Neural progenitor cell (in vitro differentiated cells): ENCODE measurements around the gene PRR12. TPM values are rescaled to one million over a fixed set of nuclear protein-coding genes. Genes with fewer than 3 reads are reported as not detected.

ENCODE experiments used
- DNase-seq: peaks from one replicate; pipeline ENCODE4 v3.0.0-alpha.2; 2016; ENCODE audit warnings: low spot score
- H2AFZ ChIP-seq: fragments of 200-600 bp; sonication (generic); replicated peaks from 2 replicates; pipeline ENCODE4 v1.6.1; 2016; ENCODE audit warnings: antibody characterized with exemption
- H3F3A ChIP-seq: fragments of 200-600 bp; sonication (generic); 2 replicates; pipeline ENCODE4 v1.6.1; 2016; ENCODE audit warnings: antibody characterized with exemption, low read depth
- H3K27ac ChIP-seq: fragments of 200-600 bp; sonication (generic); 2 replicates; pipeline ENCODE4 v1.5.1; 2016; ENCODE audit warnings: mild to moderate bottlenecking
- H3K27me3 ChIP-seq: fragments of 200-600 bp; sonication (generic); 2 replicates; pipeline ENCODE4 v1.6.1; 2016; ENCODE audit warnings: mild to moderate bottlenecking, moderate library complexity
- H3K36me3 ChIP-seq: fragments of 200-600 bp; sonication (generic); 2 replicates; pipeline ENCODE4 v1.5.1; 2016
- H3K4me1 ChIP-seq: fragments of 200-600 bp; sonication (generic); 2 replicates; pipeline ENCODE4 v1.6.1; 2016; ENCODE audit warnings: mixed run types
- H3K4me2 ChIP-seq: fragments of 200-600 bp; sonication (generic); 2 replicates; pipeline ENCODE4 v1.6.1; 2016
- H3K4me3 ChIP-seq: fragments of 200-600 bp; sonication (generic); 2 replicates; pipeline ENCODE4 v1.5.1; 2016
- H3K79me2 ChIP-seq: fragments of 200-600 bp; sonication (generic); 2 replicates; pipeline ENCODE4 v1.6.1; 2016; ENCODE audit warnings: low read depth
- H3K9ac ChIP-seq: fragments of 200-600 bp; sonication (generic); 2 replicates; pipeline ENCODE4 v1.6.1; 2016
- H3K9me3 ChIP-seq: fragments of 200-600 bp; sonication (generic); 2 replicates; pipeline ENCODE4 v1.5.1; 2016; ENCODE audit warnings: low read depth
- H4K20me1 ChIP-seq: fragments of 200-600 bp; sonication (generic); 2 replicates; pipeline ENCODE4 v1.6.1; 2016; ENCODE audit warnings: low read depth
- H3K27ac Mint-ChIP-seq: 3 replicates; pipeline ENCODE4 v1.8.0; 2021; ENCODE audit warnings: mixed read lengths
- H3K27me3 Mint-ChIP-seq: 2 replicates; pipeline ENCODE4 v1.8.0; 2022; ENCODE audit warnings: low read depth, mild to moderate bottlenecking, inconsistent platforms, moderate library complexity, mixed read lengths; ENCODE audit not compliant: insufficient read depth
- H3K36me3 Mint-ChIP-seq: 3 replicates; pipeline ENCODE4 v1.8.0; 2021; ENCODE audit warnings: mixed read lengths
- H3K4me1 Mint-ChIP-seq: 3 replicates; pipeline ENCODE4 v1.8.0; 2021; ENCODE audit warnings: mixed read lengths
- H3K4me3 Mint-ChIP-seq: 3 replicates; pipeline ENCODE4 v1.8.0; 2021; ENCODE audit warnings: mild to moderate bottlenecking, moderate library complexity, mixed read lengths
- H3K9me3 Mint-ChIP-seq: 3 replicates; pipeline ENCODE4 v1.8.0; 2020; ENCODE audit warnings: mixed read lengths
- EZH2 ChIP-seq: fragments of 200-600 bp; sonication (generic); IDR thresholded peaks from 2 replicates; pipeline ENCODE4 v1.6.1; 2017; ENCODE audit warnings: antibody characterized with exemption, mild to moderate bottlenecking, moderate library complexity
- EZH2phosphoT487 ChIP-seq: fragments of 200-600 bp; sonication (generic); IDR thresholded peaks from 2 replicates; pipeline ENCODE4 v1.6.1; 2017; ENCODE audit warnings: antibody characterized with exemption
- total RNA-seq: library from RNA; depleted of rRNA; stranded (reverse); fragments of >200 nt; gene quantifications from 2 replicates; pipeline ENCODE4 v1.2.3, GENCODE V29; 2015; ENCODE audit warnings: low replicate concordance
- TF ChIP-seq, protein P1 (sequence below): fragments of 200-600 bp; sonication (generic); IDR thresholded peaks from 2 replicates; pipeline ENCODE4 v1.5.1; 2017; ENCODE audit warnings: antibody characterized with exemption, mild to moderate bottlenecking

The PRR12 gene
- total RNA-seq, 1 donor from 2014 or later, result 3.2 TPM

- Histone ChIP-seq H4K20me1 (peaks cover 19% of the 10 kb centered on the region), H3K27me3 (no peaks in the 10 kb centered on the region), H3K4me3 (no peak overlapping the region), H3K9me3 (no peaks in the 10 kb centered on the region), H2AFZ (no peak overlapping the region), H3K9ac (no peak overlapping the region), H3K36me3 (peaks cover 4% of the 10 kb centered on the region), H3K4me2 (no peak overlapping the region), H3K4me1 (peaks cover 11% of the 10 kb centered on the region), H3K79me2 (peaks cover 31% of the 10 kb centered on the region), H3K27ac (no peak overlapping the region), H3F3A (peaks cover 43% of the 10 kb centered on the region)
- H3K9me3 Mint-ChIP-seq, result no peaks in the 10 kb centered on the region
- no peak overlapping the region for H3K27ac Mint-ChIP-seq
- peaks cover 17% of the 10 kb centered on the region for H3K36me3 Mint-ChIP-seq
- H3K4me1 Mint-ChIP-seq, result peaks cover 9% of the 10 kb centered on the region
- no peak overlapping the region for H3K4me3 Mint-ChIP-seq
- TF ChIP-seq EZH2, result no peak
- TF ChIP-seq, protein P1, sequence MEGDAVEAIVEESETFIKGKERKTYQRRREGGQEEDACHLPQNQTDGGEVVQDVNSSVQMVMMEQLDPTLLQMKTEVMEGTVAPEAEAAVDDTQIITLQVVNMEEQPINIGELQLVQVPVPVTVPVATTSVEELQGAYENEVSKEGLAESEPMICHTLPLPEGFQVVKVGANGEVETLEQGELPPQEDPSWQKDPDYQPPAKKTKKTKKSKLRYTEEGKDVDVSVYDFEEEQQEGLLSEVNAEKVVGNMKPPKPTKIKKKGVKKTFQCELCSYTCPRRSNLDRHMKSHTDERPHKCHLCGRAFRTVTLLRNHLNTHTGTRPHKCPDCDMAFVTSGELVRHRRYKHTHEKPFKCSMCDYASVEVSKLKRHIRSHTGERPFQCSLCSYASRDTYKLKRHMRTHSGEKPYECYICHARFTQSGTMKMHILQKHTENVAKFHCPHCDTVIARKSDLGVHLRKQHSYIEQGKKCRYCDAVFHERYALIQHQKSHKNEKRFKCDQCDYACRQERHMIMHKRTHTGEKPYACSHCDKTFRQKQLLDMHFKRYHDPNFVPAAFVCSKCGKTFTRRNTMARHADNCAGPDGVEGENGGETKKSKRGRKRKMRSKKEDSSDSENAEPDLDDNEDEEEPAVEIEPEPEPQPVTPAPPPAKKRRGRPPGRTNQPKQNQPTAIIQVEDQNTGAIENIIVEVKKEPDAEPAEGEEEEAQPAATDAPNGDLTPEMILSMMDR, result no peak
- no peak for TF ChIP-seq EZH2phosphoT487
- peaks cover 5% of the 10 kb centered on the region for H3K27me3 Mint-ChIP-seq
- DNase-seq, result no peak
Observed at GRCh38 chr19:49662011-49662410, 71.0 kb downstream of the PRR12 start.

DNA sequence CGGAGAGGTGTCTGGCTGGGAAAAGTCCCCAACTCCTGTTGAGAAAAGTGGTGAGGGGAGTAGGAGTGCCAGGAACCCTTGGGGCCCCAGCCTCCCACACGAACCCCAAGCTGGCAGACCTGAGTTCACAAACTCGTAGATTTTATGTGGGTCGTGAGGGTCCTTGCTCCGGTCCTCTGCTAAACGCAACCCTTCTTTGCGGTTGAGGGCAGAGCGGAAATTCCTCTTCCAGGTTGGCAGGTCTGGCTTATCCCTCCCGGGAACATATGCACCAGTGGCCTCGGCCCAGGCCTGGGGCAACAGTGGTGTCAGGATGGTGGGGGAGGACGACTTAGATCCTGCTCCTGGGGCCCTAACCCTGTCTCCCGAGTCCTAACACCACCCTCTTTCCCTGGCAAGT, 72.2 kb downstream of the PRR12 start:
- no peak overlapping the region for H3K27ac ChIP-seq
- H2AFZ ChIP-seq, result no peak overlapping the region
- H3F3A ChIP-seq, result peaks cover 43% of the 10 kb centered on the region
- peaks cover 39% of the 10 kb centered on the region for H3K79me2 ChIP-seq
- H3K4me3 Mint-ChIP-seq, result peak overlapping the region; percentile 68
- H3K36me3 Mint-ChIP-seq, result peaks cover 18% of the 10 kb centered on the region
- no peak overlapping the region for H3K27ac Mint-ChIP-seq
- DNase-seq, result no peak
- peaks cover 19% of the 10 kb centered on the region for H4K20me1 ChIP-seq
- H3K9me3 ChIP-seq, result no peaks in the 10 kb centered on the region
- TF ChIP-seq, protein P1, result no peak
- no peak for TF ChIP-seq EZH2
- no peak for TF ChIP-seq EZH2phosphoT487
- H3K4me2 ChIP-seq, result no peak overlapping the region
- H3K36me3 ChIP-seq, result peaks cover 4% of the 10 kb centered on the region
- H3K4me1 Mint-ChIP-seq, result peaks cover 15% of the 10 kb centered on the region
- H3K9me3 Mint-ChIP-seq, result no peaks in the 10 kb centered on the region
- no peaks in the 10 kb centered on the region for H3K27me3 ChIP-seq
- H3K27me3 Mint-ChIP-seq, result peaks cover 5% of the 10 kb centered on the region
- no peak overlapping the region for H3K9ac ChIP-seq
- H3K4me3 ChIP-seq, result no peak overlapping the region
- peaks cover 11% of the 10 kb centered on the region for H3K4me1 ChIP-seq

DNA sequence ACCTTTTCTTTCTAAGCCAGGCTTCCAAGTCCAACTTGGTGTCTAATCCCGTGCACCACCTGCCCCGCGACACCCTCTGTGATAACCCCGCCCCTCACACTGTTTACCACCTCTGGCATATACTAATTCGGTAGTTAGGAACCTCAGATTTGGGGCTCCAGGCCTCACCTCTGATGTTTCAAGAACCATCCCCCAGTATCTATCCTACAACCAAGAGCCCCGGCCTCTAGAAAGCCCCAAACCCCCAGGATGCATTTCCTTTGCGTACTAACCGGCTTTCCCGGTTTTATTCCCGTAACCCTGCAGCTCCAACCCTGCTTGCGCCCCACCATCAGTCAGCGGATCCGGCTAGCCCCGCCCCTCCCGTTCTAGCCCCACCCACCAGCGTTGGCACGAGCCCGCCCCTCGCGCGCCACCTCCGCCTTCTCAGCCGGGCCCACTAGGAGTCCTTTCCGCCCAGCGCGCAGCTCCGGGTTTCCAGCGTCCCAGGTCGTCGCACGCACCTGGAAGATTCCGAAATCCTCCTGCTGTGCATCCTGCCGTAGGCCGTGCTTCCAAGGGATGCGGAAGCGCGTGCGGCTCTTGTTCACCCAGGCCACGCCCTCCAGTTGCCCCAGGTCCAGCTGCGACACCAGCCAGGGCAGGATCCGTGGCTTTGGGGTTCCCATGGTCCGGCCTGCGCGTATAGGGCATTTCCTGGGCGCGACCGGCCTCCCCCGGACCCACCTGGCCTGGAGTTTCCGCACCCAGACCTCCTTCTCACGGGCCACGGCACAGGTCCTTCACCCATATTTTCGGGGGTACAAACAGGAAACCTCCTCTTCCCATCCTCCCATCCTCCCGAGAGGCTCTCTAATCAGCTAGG, 73.4 kb downstream of the PRR12 start:
- H3K9me3 ChIP-seq, result no peaks in the 10 kb centered on the region
- peak overlapping the region; percentile 85 for H3K4me3 ChIP-seq
- peaks cover 33% of the 10 kb centered on the region for H3F3A ChIP-seq
- peak overlapping the region; percentile 98 for H3K4me3 Mint-ChIP-seq
- H3K27ac Mint-ChIP-seq, result peak overlapping the region; percentile 60
- peaks cover 14% of the 10 kb centered on the region for H3K36me3 Mint-ChIP-seq
- peaks cover 16% of the 10 kb centered on the region for H3K4me1 Mint-ChIP-seq
- H3K27ac ChIP-seq, result no peak overlapping the region
- peaks cover 5% of the 10 kb centered on the region for H3K27me3 Mint-ChIP-seq
- H3K9me3 Mint-ChIP-seq, result no peaks in the 10 kb centered on the region
- no peak overlapping the region for H2AFZ ChIP-seq
- H3K36me3 ChIP-seq, result peaks cover 4% of the 10 kb centered on the region
- peak overlapping the region; percentile 23 for H3K9ac ChIP-seq
- H3K4me2 ChIP-seq, result peak overlapping the region; percentile 93
- no peaks in the 10 kb centered on the region for H3K27me3 ChIP-seq
- TF ChIP-seq, protein P1, result peak; percentile 20
- no peak for TF ChIP-seq EZH2
- peaks cover 11% of the 10 kb centered on the region for H3K4me1 ChIP-seq
- peaks cover 19% of the 10 kb centered on the region for H4K20me1 ChIP-seq
- DNase-seq, result peak; percentile 93
- H3K79me2 ChIP-seq, result peaks cover 39% of the 10 kb centered on the region
